ENCODE data around the gene UIMC1. TPM values are rescaled to one million over a fixed set of nuclear protein-coding genes. Genes with fewer than 3 reads are reported as not detected.

Gene UIMC1
- total RNA-seq, 1 experiment from 2014 or later: 38.4 TPM

- POLR2A ChIA-PET: no interaction called here
- CTCF ChIA-PET: no interaction called here
- no TSS peak for BruUV-seq (replicated peaks)
- RAD21 ChIA-PET (ENCODE audit: low non-redundant PET in 1 of 2, low total read pairs in 2 of 2, uncharacterized antibody in 2 of 2, unreplicated experiment in 2 of 2): no interaction called here
- peaks cover 78% of the 10 kb centered on the region for H3K79me2 ChIP-seq (ENCODE audit: insufficient read depth, low read length)
- H3K9me3 ChIP-seq (ENCODE audit: control insufficient read depth in 1 of 2, insufficient read depth in 1 of 2, low read depth in 1 of 2, low read length in 2 of 2): no peaks in the 10 kb centered on the region
- H3K27ac ChIP-seq (ENCODE audit: low read depth, low read length): no peak overlapping the region
- TF ChIP-seq ELF1 (IDR thresholded peaks at IDR 0.05; ENCODE audit: borderline replicate concordance, low read depth) (no peak), SIN3A (IDR thresholded peaks at IDR 0.05; ENCODE audit: low read depth) (no peak), YY1 (IDR thresholded peaks at IDR 0.05; ENCODE audit: extremely low read depth, insufficient replicate concordance, low read depth, low read length) (no peak), CEBPB (IDR thresholded peaks at IDR 0.05; ENCODE audit: low read depth) (no peak), JUND (IDR thresholded peaks at IDR 0.05) (no peak), ZBTB33 (IDR thresholded peaks at IDR 0.05; ENCODE audit: extremely low read depth, insufficient replicate concordance, low read length) (no peak), EZH2phosphoT487 (IDR thresholded peaks at IDR 0.05; ENCODE audit: borderline replicate concordance) (no peak), TCF7L2 (IDR thresholded peaks at IDR 0.05; ENCODE audit: borderline replicate concordance, extremely low read depth, insufficient read depth, insufficient read length) (no peak), SP1 (IDR thresholded peaks at IDR 0.05; ENCODE audit: low read depth) (no peak), POLR2AphosphoS5 (IDR thresholded peaks at IDR 0.05; ENCODE audit: low read depth, low read length) (no peak), SRF (IDR thresholded peaks at IDR 0.05; ENCODE audit: low read depth) (no peak), FOSL1 (IDR thresholded peaks at IDR 0.05; ENCODE audit: low read depth) (no peak), CBX3 (IDR thresholded peaks at IDR 0.05; ENCODE audit: low read depth) (no peak), ZNF274 (IDR thresholded peaks at IDR 0.05; ENCODE audit: low read depth, low read length) (no peak)
- TF ChIP-seq, protein P1, sequence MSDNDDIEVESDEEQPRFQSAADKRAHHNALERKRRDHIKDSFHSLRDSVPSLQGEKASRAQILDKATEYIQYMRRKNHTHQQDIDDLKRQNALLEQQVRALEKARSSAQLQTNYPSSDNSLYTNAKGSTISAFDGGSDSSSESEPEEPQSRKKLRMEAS (IDR thresholded peaks at IDR 0.05): no peak
- TF ChIP-seq, protein P2, sequence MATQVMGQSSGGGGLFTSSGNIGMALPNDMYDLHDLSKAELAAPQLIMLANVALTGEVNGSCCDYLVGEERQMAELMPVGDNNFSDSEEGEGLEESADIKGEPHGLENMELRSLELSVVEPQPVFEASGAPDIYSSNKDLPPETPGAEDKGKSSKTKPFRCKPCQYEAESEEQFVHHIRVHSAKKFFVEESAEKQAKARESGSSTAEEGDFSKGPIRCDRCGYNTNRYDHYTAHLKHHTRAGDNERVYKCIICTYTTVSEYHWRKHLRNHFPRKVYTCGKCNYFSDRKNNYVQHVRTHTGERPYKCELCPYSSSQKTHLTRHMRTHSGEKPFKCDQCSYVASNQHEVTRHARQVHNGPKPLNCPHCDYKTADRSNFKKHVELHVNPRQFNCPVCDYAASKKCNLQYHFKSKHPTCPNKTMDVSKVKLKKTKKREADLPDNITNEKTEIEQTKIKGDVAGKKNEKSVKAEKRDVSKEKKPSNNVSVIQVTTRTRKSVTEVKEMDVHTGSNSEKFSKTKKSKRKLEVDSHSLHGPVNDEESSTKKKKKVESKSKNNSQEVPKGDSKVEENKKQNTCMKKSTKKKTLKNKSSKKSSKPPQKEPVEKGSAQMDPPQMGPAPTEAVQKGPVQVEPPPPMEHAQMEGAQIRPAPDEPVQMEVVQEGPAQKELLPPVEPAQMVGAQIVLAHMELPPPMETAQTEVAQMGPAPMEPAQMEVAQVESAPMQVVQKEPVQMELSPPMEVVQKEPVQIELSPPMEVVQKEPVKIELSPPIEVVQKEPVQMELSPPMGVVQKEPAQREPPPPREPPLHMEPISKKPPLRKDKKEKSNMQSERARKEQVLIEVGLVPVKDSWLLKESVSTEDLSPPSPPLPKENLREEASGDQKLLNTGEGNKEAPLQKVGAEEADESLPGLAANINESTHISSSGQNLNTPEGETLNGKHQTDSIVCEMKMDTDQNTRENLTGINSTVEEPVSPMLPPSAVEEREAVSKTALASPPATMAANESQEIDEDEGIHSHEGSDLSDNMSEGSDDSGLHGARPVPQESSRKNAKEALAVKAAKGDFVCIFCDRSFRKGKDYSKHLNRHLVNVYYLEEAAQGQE (IDR thresholded peaks at IDR 0.05; ENCODE audit: low read depth): no peak
- TF ChIP-seq, protein P3, sequence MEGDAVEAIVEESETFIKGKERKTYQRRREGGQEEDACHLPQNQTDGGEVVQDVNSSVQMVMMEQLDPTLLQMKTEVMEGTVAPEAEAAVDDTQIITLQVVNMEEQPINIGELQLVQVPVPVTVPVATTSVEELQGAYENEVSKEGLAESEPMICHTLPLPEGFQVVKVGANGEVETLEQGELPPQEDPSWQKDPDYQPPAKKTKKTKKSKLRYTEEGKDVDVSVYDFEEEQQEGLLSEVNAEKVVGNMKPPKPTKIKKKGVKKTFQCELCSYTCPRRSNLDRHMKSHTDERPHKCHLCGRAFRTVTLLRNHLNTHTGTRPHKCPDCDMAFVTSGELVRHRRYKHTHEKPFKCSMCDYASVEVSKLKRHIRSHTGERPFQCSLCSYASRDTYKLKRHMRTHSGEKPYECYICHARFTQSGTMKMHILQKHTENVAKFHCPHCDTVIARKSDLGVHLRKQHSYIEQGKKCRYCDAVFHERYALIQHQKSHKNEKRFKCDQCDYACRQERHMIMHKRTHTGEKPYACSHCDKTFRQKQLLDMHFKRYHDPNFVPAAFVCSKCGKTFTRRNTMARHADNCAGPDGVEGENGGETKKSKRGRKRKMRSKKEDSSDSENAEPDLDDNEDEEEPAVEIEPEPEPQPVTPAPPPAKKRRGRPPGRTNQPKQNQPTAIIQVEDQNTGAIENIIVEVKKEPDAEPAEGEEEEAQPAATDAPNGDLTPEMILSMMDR (IDR thresholded peaks at IDR 0.05 in 2 of 3, conservative IDR thresholded peaks at IDR 0.05 in 1 of 3; ENCODE audit: borderline replicate concordance in 1 of 3, insufficient read depth in 1 of 3, low read depth in 2 of 3, low read length in 2 of 3): no peak
- no peaks in the 10 kb centered on the region for H3K9me2 ChIP-seq (ENCODE audit: insufficient read depth)
- no peak overlapping the region for H2AFZ ChIP-seq (ENCODE audit: low read depth, low read length, poor library complexity, severe bottlenecking)
- H3K4me3 ChIP-seq (replicated peaks in 1 of 2; ENCODE audit: low read depth in 1 of 2, low read length in 2 of 2): no peak overlapping the region
- H3K36me3 ChIP-seq (ENCODE audit: control insufficient read depth in 1 of 2, insufficient read depth in 2 of 2, low read length in 2 of 2): peaks cover 17 to 31% of the 10 kb centered on the region in 2 experiments
- peaks cover 4% of the 10 kb centered on the region; the same call in 1 of the 2 replicates for H4K20me1 ChIP-seq (ENCODE audit: insufficient read depth)
- no peak overlapping the region for H3K4me2 ChIP-seq (ENCODE audit: low read length)
- no peak overlapping the region for H3K9ac ChIP-seq (ENCODE audit: low read length)
- ATAC-seq: no peak
- H3K4me1 ChIP-seq (ENCODE audit: control insufficient read depth in 1 of 2, insufficient read depth in 2 of 2, low read length in 2 of 2): no peaks in the 10 kb centered on the region
- intact Hi-C loops (cut with micrococcal nuclease): no loop called here
- no peak for DNase-seq (ENCODE audit: low read depth, low spot score)
- no peaks in the 10 kb centered on the region for H3K27me3 ChIP-seq (ENCODE audit: insufficient read depth, low read length)
Observed at GRCh38 chr5:176980818-176981217, 25.8 kb downstream of the UIMC1 start.

Data from HCT116 (cell line).